ENCODE measurements around the gene NDUFV2.

Gene NDUFV2

DNA sequence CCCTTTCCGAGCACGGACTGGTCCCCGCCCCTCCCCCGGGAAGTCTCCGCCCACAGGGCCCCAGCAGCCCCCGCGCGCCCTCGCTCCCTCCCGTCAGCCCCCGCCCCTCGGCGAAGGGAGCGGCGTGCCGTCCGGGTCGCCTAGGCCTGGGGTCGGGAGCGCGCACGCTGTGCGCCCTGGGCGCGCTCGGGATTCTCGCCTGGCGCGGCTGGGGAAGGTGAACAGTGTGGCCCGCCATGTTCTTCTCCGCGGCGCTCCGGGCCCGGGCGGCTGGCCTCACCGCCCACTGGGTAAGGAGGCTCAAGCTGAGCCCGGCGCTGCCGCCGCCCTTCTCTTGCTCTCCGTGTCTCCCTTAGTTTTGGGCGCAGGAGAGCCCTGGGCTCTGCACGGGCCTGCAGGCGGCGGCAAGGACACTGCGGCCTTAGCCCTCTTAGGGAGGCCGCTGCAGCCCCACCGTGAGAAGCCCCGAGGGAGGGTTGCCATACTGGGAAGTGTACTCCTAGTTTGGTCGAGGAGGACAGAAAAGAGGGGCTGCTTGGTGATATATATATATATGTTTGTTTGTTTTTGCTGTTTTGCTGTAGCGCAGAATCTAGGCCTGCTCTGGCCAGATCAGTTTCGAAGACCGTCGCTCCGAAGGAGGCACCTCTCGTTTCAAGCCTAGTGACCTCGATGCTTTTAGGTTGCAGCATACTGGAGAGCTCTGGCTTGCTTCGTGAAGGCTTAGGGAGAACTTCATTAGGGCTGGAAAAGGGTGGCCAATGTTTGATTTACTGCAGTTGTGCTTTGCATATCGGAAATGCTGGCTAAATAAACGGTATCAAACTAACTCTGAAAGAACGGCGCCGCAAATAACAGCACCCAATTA is at the start of gene NDUFV2:
TSS of gene NDUFV2 (plus strand) at position 192 of the 868 bp plus-strand sequence. CDS start at position 237, 45 bp downstream.
- no peak within 1 kb of the TSS for H2AFZ ChIP-seq (ENCODE audit: low read length)
- H3K27me3 ChIP-seq (ENCODE audit: insufficient read depth, low read length), result no peaks in the 10 kb centered on the region
- H3K9ac ChIP-seq (ENCODE audit: low read length), result peak within 1 kb of the TSS; percentile 91
- peak within 1 kb of the TSS; percentile 78 for H3K27ac ChIP-seq (ENCODE audit: low read depth, low read length, poor library complexity, severe bottlenecking)
- peaks cover 7% of the 10 kb centered on the region; the same call in 1 of the 2 replicates for H4K20me1 ChIP-seq (ENCODE audit: insufficient read depth, low read length)
- peaks cover 49% of the 10 kb centered on the region for H3K4me1 ChIP-seq (ENCODE audit: insufficient read depth, low read length, severe bottlenecking)
- H3F3A ChIP-seq (ENCODE audit: insufficient read depth, low read length), result no peaks in the 10 kb centered on the region
- H3K4me3 ChIP-seq (ENCODE audit: low read depth, low read length, poor library complexity, severe bottlenecking), result peak within 1 kb of the TSS; percentile 84
- H3K36me3 ChIP-seq (ENCODE audit: insufficient read depth, low read length), result peaks cover 37% of the 10 kb centered on the region; the same call in 1 of the 2 replicates
- no peaks in the 10 kb centered on the region for H3K9me3 ChIP-seq (ENCODE audit: low read length)
- H3K4me2 ChIP-seq (ENCODE audit: low read length), result peak within 1 kb of the TSS; percentile 94
- TF ChIP-seq EZH2 (IDR thresholded peaks at IDR 0.05; ENCODE audit: borderline replicate concordance, low read length), result no peak
- TF ChIP-seq, protein P1, sequence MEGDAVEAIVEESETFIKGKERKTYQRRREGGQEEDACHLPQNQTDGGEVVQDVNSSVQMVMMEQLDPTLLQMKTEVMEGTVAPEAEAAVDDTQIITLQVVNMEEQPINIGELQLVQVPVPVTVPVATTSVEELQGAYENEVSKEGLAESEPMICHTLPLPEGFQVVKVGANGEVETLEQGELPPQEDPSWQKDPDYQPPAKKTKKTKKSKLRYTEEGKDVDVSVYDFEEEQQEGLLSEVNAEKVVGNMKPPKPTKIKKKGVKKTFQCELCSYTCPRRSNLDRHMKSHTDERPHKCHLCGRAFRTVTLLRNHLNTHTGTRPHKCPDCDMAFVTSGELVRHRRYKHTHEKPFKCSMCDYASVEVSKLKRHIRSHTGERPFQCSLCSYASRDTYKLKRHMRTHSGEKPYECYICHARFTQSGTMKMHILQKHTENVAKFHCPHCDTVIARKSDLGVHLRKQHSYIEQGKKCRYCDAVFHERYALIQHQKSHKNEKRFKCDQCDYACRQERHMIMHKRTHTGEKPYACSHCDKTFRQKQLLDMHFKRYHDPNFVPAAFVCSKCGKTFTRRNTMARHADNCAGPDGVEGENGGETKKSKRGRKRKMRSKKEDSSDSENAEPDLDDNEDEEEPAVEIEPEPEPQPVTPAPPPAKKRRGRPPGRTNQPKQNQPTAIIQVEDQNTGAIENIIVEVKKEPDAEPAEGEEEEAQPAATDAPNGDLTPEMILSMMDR (IDR thresholded peaks at IDR 0.05; ENCODE audit: low read length), result no peak
- peaks cover 50% of the 10 kb centered on the region for H3K79me2 ChIP-seq (ENCODE audit: insufficient read depth, low read length)
- H3K9me2 ChIP-seq (ENCODE audit: low read depth, low read length), result no peaks in the 10 kb centered on the region

DNA sequence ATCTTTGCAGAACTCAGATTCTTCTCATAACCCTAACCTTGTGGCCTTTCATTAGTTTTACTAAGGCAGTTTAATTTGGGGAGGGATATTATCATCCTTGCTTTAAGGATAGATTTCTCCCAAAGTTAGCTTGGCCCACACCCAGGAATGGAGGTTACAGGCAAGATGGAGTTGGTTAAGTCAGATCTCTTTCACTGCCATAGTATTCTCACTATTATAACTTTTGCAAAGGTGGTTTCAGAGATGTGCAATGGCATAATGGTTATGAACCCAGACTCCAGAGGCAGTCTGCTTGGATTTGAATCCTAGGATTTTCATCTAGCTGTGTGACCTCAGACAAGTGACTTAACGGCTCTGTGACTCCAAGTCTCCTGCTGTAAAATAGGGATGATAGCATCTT is 48.7 kb upstream of the NDUFV2 start:
- H2AFZ ChIP-seq (ENCODE audit: low read length), result no peak overlapping the region
- no peaks in the 10 kb centered on the region for H3F3A ChIP-seq (ENCODE audit: insufficient read depth, low read length)
- H3K27ac ChIP-seq (ENCODE audit: low read depth, low read length, poor library complexity, severe bottlenecking), result no peak overlapping the region
- peaks cover 32% of the 10 kb centered on the region for H3K4me1 ChIP-seq (ENCODE audit: insufficient read depth, low read length, severe bottlenecking)
- no peaks in the 10 kb centered on the region for H4K20me1 ChIP-seq (ENCODE audit: insufficient read depth, low read length)
- H3K9me2 ChIP-seq (ENCODE audit: low read depth, low read length), result no peaks in the 10 kb centered on the region
- no peak overlapping the region for H3K4me2 ChIP-seq (ENCODE audit: low read length)
- H3K79me2 ChIP-seq (ENCODE audit: insufficient read depth, low read length), result no peaks in the 10 kb centered on the region
- H3K36me3 ChIP-seq (ENCODE audit: insufficient read depth, low read length), result no peaks in the 10 kb centered on the region
- no peaks in the 10 kb centered on the region for H3K27me3 ChIP-seq (ENCODE audit: insufficient read depth, low read length)
- H3K9me3 ChIP-seq (ENCODE audit: low read length), result peaks cover 12% of the 10 kb centered on the region
- H3K9ac ChIP-seq (ENCODE audit: low read length), result no peak overlapping the region
- TF ChIP-seq, protein P1 (IDR thresholded peaks at IDR 0.05; ENCODE audit: low read length), result no peak
- no peak for TF ChIP-seq EZH2 (IDR thresholded peaks at IDR 0.05; ENCODE audit: borderline replicate concordance, low read length)
- H3K4me3 ChIP-seq (ENCODE audit: low read depth, low read length, poor library complexity, severe bottlenecking), result no peak overlapping the region

DNA sequence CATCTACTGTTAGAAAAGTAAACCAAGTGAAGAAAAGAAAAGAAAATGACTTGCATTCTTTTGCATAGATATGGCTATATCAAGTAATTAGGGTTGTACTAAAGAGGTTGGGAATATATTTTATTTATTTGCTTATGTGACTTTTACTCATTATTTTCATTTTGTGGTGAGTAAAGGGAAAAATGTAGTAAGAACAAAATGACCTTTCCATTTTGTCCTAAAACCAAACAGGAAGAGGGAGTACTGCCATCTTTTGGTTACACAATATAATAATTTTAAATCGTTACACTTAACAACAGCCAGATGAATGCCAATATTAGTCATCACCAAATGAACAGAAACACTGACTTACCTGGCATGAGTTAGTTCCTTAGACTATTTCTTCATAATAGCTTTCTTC is 47.3 kb upstream of the NDUFV2 start:
- H3K9me2 ChIP-seq (ENCODE audit: low read depth, low read length), result no peaks in the 10 kb centered on the region
- no peaks in the 10 kb centered on the region for H3F3A ChIP-seq (ENCODE audit: insufficient read depth, low read length)
- no peaks in the 10 kb centered on the region for H3K27me3 ChIP-seq (ENCODE audit: insufficient read depth, low read length)
- H2AFZ ChIP-seq (ENCODE audit: low read length), result peak overlapping the region; percentile 80; the same call in 1 of the 2 replicates
- H3K4me3 ChIP-seq (ENCODE audit: low read depth, low read length, poor library complexity, severe bottlenecking), result no peak overlapping the region
- H4K20me1 ChIP-seq (ENCODE audit: insufficient read depth, low read length), result no peaks in the 10 kb centered on the region
- no peak overlapping the region for H3K4me2 ChIP-seq (ENCODE audit: low read length)
- H3K9ac ChIP-seq (ENCODE audit: low read length), result peak overlapping the region; percentile 2; the same call in 1 of the 2 replicates
- no peaks in the 10 kb centered on the region for H3K36me3 ChIP-seq (ENCODE audit: insufficient read depth, low read length)
- H3K79me2 ChIP-seq (ENCODE audit: insufficient read depth, low read length), result no peaks in the 10 kb centered on the region
- TF ChIP-seq, protein P1 (IDR thresholded peaks at IDR 0.05; ENCODE audit: low read length), result peak; percentile 42; the same call in 1 of the 2 replicates
- no peak for TF ChIP-seq EZH2 (IDR thresholded peaks at IDR 0.05; ENCODE audit: borderline replicate concordance, low read length)
- peaks cover 9% of the 10 kb centered on the region; the same call in 1 of the 2 replicates for H3K9me3 ChIP-seq (ENCODE audit: low read length)
- H3K27ac ChIP-seq (ENCODE audit: low read depth, low read length, poor library complexity, severe bottlenecking), result peak overlapping the region; percentile 28
- peaks cover 32% of the 10 kb centered on the region for H3K4me1 ChIP-seq (ENCODE audit: insufficient read depth, low read length, severe bottlenecking)

Measured in OCI-LY1 (cell line).